HTR-8/SVneo (cell line): ENCODE data around the gene MRPL55.

Experiments
- DNase-seq: peaks from one replicate; pipeline ENCODE4 v3.0.0; 2011; ENCODE audit warnings: low spot score, mixed read lengths; ENCODE audit not compliant: insufficient read length
- FAIRE-seq: peaks from 2 replicates; lab custom pipeline; 2011; peaks lifted over from hg19 to GRCh38; lab: Jason Lieb, UNC

Gene MRPL55

GRCh38 chr1:228074954-228075730, 34.0 kb downstream of the MRPL55 start:
- no peak for FAIRE-seq
- DNase-seq: no peak

GRCh38 chr1:228073857-228074545, 35.1 kb downstream of the MRPL55 start:
- DNase-seq: no peak
- FAIRE-seq: no peak

DNA sequence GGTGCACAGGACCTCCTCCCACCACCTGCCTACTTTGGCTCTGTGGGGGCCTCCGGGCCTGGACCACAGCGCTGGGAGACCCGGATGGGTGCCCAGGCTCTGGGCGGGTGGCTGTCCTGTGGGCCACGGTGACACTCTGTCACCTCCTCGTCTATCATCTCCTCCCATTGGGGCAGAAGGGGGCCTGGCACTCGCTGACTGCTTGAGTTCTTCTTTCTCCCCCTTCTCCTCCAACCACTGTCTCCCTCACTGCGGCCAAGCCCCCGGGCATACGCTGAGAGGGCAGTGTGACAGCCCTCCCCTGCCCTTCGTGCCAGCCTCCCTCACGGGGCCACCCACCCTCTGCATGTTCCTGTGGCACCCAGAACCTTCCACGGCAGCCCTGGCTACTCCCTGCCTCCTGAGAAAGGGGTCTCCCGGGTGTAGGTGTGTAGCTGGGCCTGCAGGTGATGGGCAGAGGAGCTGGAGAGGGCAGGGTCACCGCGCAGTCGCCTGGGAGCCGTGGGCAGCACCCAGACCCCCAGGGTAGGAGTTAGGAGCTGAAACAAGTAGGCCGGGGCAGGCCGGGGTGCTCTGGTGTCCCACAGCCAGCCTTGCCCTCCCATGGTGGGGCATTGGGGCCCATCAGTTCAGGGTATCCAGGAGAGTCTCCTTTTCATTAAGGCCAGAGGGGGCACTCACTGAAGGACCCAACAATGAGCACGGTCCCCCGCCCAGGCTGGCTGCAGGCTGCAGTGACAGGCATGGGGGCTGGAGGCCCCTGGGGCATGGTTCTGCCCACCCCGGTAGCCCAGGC, 35.8 kb downstream of the MRPL55 start:
- DNase-seq: no peak
- FAIRE-seq: no peak

- FAIRE-seq (no peak), DNase-seq (no peak)
These were observed 36.4 kb downstream of the MRPL55 start for GRCh38 chr1:228072658-228073043.

DNA sequence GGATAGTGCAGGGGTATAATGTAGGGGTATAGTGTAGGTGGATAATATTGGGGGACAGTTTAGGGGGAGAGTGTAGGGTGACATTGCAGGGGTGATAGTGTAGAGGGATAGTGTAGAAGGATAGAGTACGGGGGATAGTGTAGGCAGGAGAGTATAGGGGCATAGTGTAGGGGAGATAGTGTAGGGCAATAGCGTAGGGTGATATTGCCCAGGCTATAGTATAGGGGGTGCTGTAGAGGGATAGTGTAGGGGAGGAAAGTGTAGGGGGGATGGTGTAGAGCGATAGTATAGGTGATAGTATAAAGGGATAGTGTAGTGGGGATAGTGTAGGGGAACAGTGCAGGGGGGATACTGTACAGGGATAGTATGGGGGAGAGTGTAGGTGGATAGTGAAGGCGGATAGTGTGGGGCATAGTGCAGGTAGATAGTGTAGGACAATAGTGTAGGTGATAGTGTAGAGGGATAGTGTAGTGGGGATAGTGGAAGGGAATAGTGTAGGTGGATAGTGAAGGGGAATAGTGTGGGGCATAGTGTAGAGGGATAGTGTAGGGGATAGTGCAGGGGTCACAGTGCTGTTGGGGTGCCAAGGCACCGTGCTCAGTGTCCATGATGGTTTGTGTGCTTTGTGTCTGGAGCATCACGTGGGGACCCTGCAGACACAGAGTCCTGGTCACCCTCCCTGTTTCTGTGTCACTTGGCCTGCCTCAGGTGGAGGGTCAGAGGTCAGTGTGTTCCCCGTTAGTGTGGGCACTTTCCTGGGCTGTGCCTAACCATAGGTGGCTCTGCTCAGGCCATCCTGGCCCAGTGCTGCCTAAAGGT, 37.1 kb downstream of the MRPL55 start:
- DNase-seq (no peak), FAIRE-seq (no peak)

- FAIRE-seq: no peak
- DNase-seq: no peak
These were observed 38.2 kb downstream of the MRPL55 start for GRCh38 chr1:228070851-228071250.

GRCh38 chr1:228070173-228070572, 38.9 kb downstream of the MRPL55 start:
- no peak for FAIRE-seq

DNA sequence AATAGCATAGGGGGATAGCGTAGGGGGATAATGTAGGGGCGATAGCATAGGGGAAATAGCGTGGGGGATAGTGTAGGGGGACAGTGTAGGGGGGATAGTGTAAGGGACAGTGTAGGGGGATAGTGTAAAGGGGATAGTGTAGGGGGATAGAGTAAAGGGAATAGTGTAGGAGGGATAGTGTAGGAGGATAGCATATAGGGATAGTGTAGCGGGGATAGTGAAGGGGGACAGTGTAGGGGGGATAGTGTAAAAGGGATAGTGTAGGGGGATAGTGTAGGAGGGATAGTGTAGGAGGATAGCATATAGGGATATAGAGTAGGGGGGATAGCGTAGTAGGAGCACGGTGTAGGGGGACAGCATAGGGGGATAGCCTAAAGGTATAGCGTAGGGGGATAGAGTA, 40.7 kb downstream of the MRPL55 start:
- no peak for FAIRE-seq
- DNase-seq: no peak

More at GRCh38 chr1:228070173-228070572, 38.9 kb downstream of the MRPL55 start:
- no peak for DNase-seq

DNA sequence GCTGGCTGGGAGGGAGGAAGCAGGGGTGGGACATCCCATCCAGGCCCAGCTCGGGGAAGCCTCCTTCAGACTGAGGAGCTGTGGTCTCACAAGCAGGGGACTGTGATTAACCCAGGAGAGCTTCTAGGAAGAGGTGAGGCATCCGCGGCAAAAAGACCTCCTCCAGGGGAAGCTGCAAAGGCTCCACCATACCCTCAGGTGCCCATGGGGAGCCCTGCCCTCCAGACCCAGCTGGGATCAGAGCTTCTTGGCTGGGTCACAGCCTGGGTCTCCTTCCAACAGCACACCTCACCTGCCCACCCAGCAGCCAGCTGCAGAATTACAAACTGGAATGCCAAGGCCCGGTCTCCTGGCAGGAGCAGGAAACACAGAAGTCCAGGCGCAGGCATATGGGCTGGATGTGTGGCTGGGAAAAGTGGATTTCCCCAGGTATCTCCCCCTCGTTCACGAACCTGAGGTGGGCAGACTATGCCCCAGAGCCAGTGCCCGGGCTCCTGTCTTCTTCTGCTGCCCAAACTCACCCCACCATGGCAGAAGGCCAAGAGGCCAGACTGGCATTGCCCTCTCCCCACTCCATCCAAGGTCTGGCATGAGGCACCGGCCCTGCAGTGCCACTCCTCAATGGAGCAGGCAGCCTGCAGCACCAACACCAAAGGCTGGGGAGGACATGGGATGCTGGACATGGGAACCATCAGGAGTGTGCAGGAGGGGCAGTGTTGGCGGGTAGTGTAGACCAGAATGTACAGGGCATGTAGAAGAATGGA, 42.0 kb downstream of the MRPL55 start:
- FAIRE-seq: no peak

GRCh38 chr1:228066416-228066815, 42.7 kb downstream of the MRPL55 start:
- FAIRE-seq (no peak), DNase-seq (no peak)

More for the DNA sequence above, 42.0 kb downstream of the MRPL55 start:
- no peak for DNase-seq

DNA sequence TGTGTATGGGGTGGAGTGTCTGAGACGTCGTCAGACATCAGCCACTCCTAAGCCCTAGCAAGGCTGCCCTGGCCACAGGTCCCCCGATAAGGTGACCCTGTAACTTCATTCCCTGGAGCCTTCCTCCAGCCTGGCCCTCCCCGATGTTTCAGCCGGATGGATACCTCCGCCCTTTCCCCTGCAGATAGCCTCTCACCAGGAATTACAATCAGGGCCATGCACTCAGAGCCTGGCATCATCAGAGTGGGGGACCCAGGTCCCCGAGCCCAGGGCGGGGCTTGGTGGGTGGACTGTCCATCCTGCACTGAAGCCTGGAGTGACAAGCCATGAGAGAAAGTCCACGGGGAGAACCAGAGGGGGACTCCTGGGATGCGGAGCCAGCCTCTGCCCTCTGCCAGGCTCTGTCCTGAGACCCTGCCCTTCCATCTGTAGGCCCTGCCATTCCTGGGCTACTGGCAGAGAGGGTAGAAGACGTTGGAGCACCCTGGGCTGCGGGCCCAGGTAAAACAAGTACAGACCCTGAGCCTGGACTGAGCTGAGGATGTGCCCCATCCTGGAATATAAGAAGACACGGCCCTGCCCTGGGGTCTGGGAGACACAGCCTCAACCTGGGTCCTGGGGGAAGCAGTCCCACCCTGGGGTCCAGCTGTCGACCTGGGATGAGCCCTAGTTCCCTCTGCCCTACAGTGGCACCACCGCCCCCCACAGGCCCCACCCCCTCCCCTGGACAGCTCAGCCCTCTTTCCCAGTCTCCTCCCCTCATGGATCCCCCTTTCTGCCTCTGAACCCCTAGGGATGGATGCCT, 43.4 kb downstream of the MRPL55 start:
- DNase-seq: no peak
- FAIRE-seq: no peak

DNA sequence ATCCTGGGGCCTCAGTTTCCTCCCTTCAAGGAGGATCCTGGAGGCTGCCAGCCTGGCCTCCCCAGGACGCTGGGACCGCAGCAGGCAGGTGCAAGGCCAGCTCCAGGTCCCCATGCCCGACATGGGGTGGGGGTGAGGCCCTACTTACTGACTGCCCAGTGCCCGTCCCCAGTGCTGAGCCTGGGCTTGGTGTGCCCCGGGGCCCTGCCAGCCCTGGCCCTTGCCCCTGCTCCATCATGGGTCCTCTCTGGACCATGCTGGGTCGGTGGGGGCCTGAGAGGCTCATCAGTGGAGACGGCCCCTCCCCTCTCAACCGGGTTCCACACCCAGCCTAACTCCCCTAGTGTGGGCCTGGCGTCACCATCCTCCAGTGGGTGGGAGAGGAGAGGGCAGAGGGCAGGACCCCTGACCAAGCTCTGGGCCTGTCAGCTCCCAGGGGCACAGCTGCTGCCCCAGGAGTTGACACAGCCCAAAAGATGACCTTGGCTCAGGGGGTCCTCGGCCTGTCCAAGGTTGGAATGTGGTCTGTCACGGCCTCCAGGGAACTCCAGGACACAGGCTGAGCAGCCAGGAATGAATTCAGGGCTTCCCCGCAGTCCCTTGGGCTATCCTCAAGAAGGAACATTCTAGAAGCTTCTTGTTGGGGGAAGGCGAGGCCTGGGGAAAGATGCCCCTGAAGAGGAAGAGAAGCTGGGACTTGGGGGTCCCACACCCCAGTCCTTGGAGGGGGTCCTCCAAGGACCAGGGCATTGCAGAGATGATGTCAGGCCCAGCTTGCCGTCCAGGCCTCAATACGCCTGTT, 44.2 kb downstream of the MRPL55 start:
- FAIRE-seq: no peak
- DNase-seq: no peak

DNA sequence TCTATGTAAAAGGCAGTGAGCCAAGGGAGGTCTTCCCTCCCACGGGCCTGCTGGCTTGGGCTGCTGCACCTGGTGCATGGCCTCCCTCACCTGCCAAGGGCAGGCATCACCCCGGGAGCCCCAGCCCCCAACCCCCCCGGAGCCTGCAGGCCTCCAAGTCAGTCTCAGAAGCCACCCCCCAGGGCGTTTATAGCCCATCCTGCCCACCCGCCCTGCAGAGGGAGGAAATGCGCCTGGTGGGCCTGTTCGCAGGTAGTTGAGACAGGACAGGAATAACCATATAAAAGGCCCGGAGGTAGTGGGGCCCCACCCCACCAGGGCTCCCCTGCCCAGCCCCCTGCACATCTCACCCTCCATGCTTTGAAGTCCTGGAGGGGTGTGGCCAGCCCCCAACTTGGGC, 44.8 kb downstream of the MRPL55 start:
- no peak for FAIRE-seq
- DNase-seq: no peak

GRCh38 chr1:228063251-228064191, 45.6 kb downstream of the MRPL55 start:
- DNase-seq (no peak), FAIRE-seq (no peak)

DNA sequence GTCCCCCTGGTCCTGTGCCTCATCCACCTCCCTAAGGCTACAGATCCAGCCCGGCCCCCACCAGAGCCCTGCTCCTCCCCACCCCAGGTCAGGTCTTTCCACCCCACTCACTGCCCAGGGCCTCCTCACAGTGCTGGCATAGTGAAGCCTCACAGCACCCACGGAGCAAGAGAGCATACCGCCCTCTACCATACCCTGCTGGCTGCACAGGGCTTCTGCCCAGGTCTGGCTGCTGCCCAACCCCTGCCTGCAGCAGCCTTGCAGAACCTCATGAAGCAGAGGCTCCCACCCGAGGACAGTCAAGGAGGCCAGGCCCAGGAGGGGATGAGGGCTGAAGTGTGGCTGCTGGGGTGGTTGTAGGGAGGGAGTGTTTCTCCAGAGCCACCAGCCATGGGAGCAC, 46.3 kb downstream of the MRPL55 start:
- DNase-seq (no peak), FAIRE-seq (no peak)

DNA sequence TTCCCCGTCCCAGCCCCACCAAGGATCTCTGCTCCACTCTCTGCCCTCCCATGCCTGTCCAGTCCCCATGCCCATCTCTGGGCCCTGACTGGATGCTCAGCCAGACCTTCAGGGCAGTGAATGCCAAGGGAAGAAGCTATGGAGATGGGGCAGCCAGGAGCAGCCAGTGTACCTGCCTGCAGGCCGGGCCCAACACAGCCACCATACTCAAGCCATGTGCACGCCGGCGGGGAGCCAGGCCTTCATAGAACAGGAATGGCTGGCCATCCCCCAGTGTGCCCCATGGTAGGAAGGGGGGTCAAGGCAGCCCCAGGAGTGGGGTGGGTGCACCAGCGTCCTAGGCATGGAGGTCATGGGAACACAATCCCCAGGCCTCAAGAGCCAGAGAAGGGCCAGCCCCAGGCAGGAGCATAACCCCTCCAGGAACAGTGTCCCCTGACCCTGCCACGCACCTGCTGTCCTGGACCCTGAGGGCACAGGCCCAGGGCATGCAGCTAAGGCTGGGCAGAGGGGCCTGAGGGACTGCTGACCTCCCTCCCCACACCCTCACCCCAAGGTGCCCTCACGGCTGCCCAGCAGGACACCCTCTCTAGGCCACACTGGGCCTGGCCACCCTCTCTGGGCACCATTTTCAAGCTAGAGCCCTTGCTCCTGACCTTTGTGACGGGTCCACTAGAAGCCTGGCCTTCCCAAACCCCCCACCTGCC, 46.9 kb downstream of the MRPL55 start:
- no peak for DNase-seq
- FAIRE-seq: no peak
